Omental fat pad (tissue), 4 donors: ENCODE results near the gene ATP5ME. TPM values are rescaled to one million over a fixed set of nuclear protein-coding genes. Genes with fewer than 3 reads are reported as not detected.

ENCODE experiments used
- ATAC-seq: fragments of 150-250 bp; one replicate; pipeline ENCODE4 v1.9.1; 2016; ENCODE audit warnings: mild to moderate bottlenecking, moderate library complexity; ENCODE audit not compliant: low FRiP score
- DNase-seq: peaks from one replicate; pipeline ENCODE4 v3.0.0-alpha.2; 2019; ENCODE audit warnings: low spot score
- CTCF ChIP-seq, 3 donors: fragments of 450-650 bp; IDR thresholded peaks; one replicate each; pipeline ENCODE4 v1.5.1; 2016 to 2017; ENCODE audit warnings: antibody characterized with exemption in 3 of 3, mild to moderate bottlenecking in 3 of 3, moderate library complexity in 2 of 3
- total RNA-seq, 4 donors: library from RNA; depleted of rRNA; stranded (reverse); fragments of >200 nt; gene quantifications; one replicate each; pipeline ENCODE4 v1.1.0, GENCODE V29; 2016

ATP5ME gene
- total RNA-seq, 4 donors from 2014 or later, result 54.3 to 147 (median 107) TPM

GRCh38 chr4:680928-681645, 7.0 kb upstream of the ATP5ME start:
- ATAC-seq (peak; percentile 40), DNase-seq (no peak)
- TF ChIP-seq CTCF (IDR thresholded peaks at IDR 0.05), result no peak

GRCh38 chr4:680551-680927, 6.5 kb upstream of the ATP5ME start:
- ATAC-seq (no peak), DNase-seq (no peak)
- TF ChIP-seq CTCF (IDR thresholded peaks at IDR 0.05), result no peak

GRCh38 chr4:680091-680490, 6.0 kb upstream of the ATP5ME start:
- DNase-seq (no peak), ATAC-seq (no peak)
- TF ChIP-seq CTCF (IDR thresholded peaks at IDR 0.05), result no peak

GRCh38 chr4:679629-680028, 5.6 kb upstream of the ATP5ME start:
- DNase-seq (no peak), ATAC-seq (no peak)
- no peak for TF ChIP-seq CTCF (IDR thresholded peaks at IDR 0.05)

GRCh38 chr4:679104-679481, 5.0 kb upstream of the ATP5ME start:
- no peak for ATAC-seq

GRCh38 chr4:678331-679103, 4.4 kb upstream of the ATP5ME start:
- DNase-seq (no peak), ATAC-seq (no peak)
- no peak for TF ChIP-seq CTCF (IDR thresholded peaks at IDR 0.05)

More at GRCh38 chr4:679104-679481, 5.0 kb upstream of the ATP5ME start:
- TF ChIP-seq CTCF (IDR thresholded peaks at IDR 0.05), result no peak
- DNase-seq, result no peak
